NCI-H1092 treated with DMSO at 0.1 percent for 48 hours (cell line): ENCODE data around the gene UBE4B.

ENCODE experiments used
- DNase-seq: peaks from one replicate; lab custom pipeline; 2025; lab: John Stamatoyannopoulos, UW

Gene UBE4B

DNA sequence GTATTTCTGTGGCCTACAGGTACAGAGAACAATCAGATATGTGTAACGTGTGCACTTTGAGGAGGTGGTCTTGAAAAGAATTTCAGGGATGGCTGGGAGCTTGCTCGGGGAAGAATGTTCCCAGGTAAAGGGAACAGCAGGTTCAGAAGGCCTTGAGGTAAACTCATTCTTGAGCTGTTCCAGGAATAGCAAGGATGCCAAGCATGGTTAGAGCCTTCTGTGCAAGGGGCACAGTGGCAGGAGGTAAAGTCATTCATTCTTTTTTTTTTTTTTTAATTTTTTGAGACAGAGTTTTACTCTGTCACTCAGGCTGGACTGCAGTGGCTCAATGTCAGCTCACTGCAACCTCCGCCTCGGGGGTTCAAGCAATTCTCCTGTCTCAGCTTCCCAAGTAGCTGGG, 10.0 kb downstream of the UBE4B start:
- no peak for DNase-seq

- DNase-seq: no peak
These were observed 13.0 kb downstream of the UBE4B start for GRCh38 chr1:10045480-10046355.

GRCh38 chr1:10046356-10047085, 13.8 kb downstream of the UBE4B start:
- DNase-seq: no peak

DNA sequence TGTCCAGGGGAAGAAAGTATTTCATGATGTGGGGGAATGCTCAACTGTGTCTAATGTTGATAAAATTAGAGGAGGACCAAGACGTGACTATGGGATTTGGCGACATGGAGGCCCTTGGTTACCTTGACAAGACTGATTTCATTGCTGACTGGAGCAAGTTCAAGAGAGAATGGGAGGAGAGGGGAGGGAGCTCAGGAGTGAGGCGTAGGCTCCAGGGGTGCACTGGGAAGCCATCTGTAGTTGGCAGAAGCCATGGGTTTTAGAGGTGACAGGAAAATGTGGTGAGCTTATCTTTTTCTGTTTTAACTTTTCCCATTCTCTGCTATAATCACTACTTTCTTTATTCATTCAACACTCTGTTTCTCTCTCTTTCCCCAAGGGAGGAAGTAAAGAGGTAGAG, 15.8 kb downstream of the UBE4B start:
- DNase-seq: no peak

DNA sequence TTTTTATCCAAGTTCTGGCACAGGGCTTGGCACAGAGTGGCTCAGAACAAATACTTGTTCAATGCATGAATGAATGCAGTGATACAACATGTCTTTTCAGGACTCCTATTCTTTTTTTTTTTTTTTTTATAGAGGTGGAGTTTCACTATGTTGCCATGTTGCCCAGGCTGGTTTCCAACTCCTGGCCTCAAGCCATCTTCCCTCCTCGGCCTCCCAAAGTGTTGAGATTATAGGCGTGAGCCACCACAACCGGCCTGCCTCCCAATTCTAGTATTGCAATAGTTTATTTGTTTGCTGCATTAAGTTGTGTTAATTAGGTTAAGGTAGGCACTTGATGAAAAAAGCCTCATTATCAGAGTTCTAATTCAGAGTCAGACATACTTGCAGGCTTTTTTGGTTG, 17.9 kb downstream of the UBE4B start:
- DNase-seq: no peak

- DNase-seq: no peak
These were observed 18.9 kb downstream of the UBE4B start for GRCh38 chr1:10051656-10052055.

DNA sequence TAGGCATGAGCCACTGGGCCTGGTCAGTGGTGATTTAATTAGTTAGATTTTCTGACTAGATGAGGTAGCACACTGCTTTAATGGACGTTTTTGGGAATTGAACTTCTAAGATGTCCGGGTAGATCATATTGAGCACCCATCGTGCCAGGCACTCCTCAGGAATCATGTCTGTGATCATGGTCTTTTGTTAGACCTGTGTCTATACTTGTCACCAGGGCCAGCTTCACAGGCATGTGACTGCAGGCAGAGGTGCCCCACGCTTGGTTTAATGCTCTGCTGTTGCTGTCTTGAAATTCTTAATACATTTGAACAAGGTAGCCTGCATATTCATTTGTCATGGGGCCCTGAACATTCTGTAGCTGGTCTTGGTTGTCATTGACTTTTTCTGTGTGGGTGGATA, 19.6 kb downstream of the UBE4B start:
- DNase-seq: no peak

- DNase-seq: no peak
These were observed 21.7 kb downstream of the UBE4B start for GRCh38 chr1:10054465-10054864.

- DNase-seq: peak; percentile 97
These were observed 23.8 kb downstream of the UBE4B start for GRCh38 chr1:10056599-10056987.

- peak; percentile 31 for DNase-seq
These were observed 24.6 kb downstream of the UBE4B start for GRCh38 chr1:10057343-10057742.

DNA sequence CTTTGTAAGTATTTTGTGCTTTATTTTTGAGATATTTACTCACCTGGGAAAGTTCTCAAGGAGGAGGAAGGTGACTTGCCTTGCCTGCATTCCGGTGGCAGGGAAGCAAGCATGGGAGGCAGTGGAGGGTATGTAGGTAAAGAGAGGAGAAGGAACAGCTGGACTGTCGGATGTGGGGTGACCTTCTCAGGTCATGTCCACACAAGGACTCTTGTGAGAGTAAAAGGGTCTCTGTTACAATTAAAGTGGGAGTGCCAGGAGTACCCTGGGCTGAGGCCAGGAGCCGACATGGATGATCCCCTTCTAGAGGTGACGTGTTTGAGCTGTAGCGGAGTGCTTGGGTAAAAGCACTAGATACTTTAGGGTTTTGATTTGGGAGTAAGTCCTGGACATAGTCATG, 25.0 kb downstream of the UBE4B start:
- peak; percentile 55 for DNase-seq

DNA sequence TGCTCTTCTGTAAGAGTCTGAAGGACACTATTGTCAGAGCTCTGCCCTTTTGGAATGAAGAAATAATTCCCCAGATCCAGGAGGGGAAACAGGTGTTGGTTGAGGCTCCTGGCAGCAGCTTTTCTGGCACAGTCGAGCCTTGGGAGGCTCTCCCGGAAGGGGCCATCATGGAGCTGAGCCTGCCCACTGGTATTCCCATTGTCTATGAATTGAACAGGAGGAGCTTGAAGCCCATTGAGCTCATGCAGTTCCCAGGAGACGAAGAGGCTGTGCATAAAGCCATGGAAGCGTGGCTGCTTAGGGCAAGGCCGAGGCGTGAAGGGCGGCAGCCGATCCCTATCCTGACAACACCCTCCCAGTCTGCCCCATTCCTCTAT, 26.6 kb downstream of the UBE4B start:
- peak; percentile 87 for DNase-seq

DNA sequence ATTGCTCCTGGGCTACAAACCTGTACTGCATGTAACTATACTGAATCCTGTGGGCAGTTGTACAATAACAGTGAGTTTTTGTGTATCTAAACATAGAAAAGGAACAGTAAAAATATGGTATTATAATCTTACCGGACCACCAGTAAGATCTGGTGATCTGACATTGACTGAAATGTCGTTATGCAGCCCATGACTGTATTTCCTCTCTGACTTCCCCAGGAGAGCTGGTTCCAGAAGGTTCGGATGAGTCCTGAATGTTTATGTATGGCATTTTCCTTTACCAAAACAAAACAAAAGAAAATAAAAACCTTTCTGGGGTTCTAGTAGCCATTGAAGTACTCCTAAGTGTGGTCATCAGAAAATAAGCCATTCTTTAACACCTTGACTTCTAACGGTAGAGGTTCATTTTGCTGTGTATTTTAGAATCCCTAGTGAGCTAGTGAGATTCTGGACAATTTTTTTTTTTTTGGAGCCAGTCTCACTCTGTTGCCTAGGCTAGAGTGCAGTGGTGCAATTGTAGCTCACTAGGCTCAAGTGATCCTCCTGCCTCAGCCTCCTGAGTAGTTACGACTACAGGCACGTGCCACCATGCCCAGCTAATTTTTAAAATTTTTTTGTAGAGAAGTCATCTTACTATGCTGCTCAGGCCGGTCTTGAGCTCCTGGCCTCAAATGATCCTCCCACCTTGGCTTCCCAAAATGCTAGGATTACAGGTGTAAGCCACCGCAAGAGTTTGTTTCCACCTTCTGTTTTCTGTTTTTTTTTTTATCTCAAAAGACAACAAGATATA, 27.7 kb downstream of the UBE4B start:
- no peak for DNase-seq

- no peak for DNase-seq
These were observed 28.5 kb downstream of the UBE4B start for GRCh38 chr1:10061276-10061675.

GRCh38 chr1:10063878-10064277, 31.1 kb downstream of the UBE4B start:
- DNase-seq: no peak

- no peak for DNase-seq
These were observed 31.9 kb downstream of the UBE4B start for GRCh38 chr1:10064416-10065343.

DNA sequence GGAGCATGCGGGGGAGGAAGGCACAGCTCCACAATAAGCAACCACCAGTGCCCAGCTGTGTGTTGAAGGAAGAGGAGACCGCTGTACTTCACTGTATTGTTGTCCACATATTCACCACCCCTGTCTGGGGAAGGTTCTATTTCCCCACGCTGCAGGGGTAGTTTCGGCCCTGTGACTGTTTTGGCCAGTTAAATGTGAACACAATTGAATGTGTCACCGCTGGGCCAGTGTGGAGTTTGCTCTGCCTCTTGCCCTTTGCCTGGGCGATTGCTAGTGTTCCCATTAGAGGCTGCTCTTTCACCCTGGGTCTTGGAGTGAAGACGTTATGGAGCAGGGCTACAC, 32.6 kb downstream of the UBE4B start:
- no peak for DNase-seq

GRCh38 chr1:10065760-10066159, 33.0 kb downstream of the UBE4B start:
- no peak for DNase-seq

GRCh38 chr1:10068605-10069294, 36.0 kb downstream of the UBE4B start:
- no peak for DNase-seq

GRCh38 chr1:10070206-10070605, 37.4 kb downstream of the UBE4B start:
- DNase-seq: no peak

- no peak for DNase-seq
These were observed 38.9 kb downstream of the UBE4B start for GRCh38 chr1:10071640-10072039.
